RWPE2 (cell line): ENCODE data around the gene IFNK.

ENCODE experiments used
- ATAC-seq: fragments of 200-7000 bp; cut with Tn5 transposase; 3 replicates; pipeline ENCODE4 v1.9.1; 2021; ENCODE audit warnings: low read depth
- DNase-seq: peaks from one replicate; pipeline ENCODE4 v3.0.0-alpha.2; 2020; ENCODE audit warnings: low spot score
- H3K27ac ChIP-seq: fragments of 450-650 bp; 2 replicates; pipeline ENCODE4 v1.5.1; 2017; ENCODE audit warnings: mild to moderate bottlenecking; ENCODE audit not compliant: poor library complexity, severe bottlenecking
- H3K27me3 ChIP-seq: fragments of 250-450 bp; sonication (Bioruptor Pico); 2 replicates; pipeline ENCODE4 v1.5.1; 2021; ENCODE audit warnings: mild to moderate bottlenecking, moderate library complexity; ENCODE audit not compliant: insufficient read depth, poor library complexity, severe bottlenecking
- H3K36me3 ChIP-seq: fragments of 250-450 bp; sonication (Bioruptor Pico); 2 replicates; pipeline ENCODE4 v1.5.1; 2020; ENCODE audit warnings: low read depth, mild to moderate bottlenecking, moderate library complexity
- H3K4me1 ChIP-seq: fragments of 250-450 bp; sonication (Bioruptor Pico); 2 replicates; pipeline ENCODE4 v1.5.1; 2021; ENCODE audit warnings: mild to moderate bottlenecking, moderate library complexity; ENCODE audit not compliant: insufficient read depth, poor library complexity, severe bottlenecking
- H3K4me3 ChIP-seq: fragments of 250-450 bp; sonication (Bioruptor Pico); 2 replicates; pipeline ENCODE4 v1.5.1; 2021; ENCODE audit warnings: mild to moderate bottlenecking, moderate library complexity; ENCODE audit not compliant: severe bottlenecking
- H3K9me3 ChIP-seq: fragments of 250-450 bp; sonication (Bioruptor Pico); 2 replicates; pipeline ENCODE4 v1.5.1; 2021; ENCODE audit warnings: mild to moderate bottlenecking, moderate library complexity; ENCODE audit not compliant: severe bottlenecking
- CTCF ChIP-seq: fragments of 450-650 bp; IDR thresholded peaks from one replicate; pipeline ENCODE4 v1.5.1; 2017; ENCODE audit warnings: mild to moderate bottlenecking, moderate library complexity; ENCODE audit not compliant: poor library complexity, severe bottlenecking

Gene IFNK

GRCh38 chr9:27537756-27538155 is 13.7 kb downstream of the IFNK start:
- Histone ChIP-seq H3K36me3 (no peaks in the 10 kb centered on the region), H3K4me1 (peaks cover 34% of the 10 kb centered on the region)
- no peak for ATAC-seq

GRCh38 chr9:27538647-27539046 is 14.6 kb downstream of the IFNK start:
- no peak for TF ChIP-seq CTCF
- H3K27ac ChIP-seq: peak overlapping the region; percentile 69
- no peaks in the 10 kb centered on the region for H3K36me3 ChIP-seq
- no peak overlapping the region for H3K4me3 ChIP-seq
- H3K9me3 ChIP-seq: no peaks in the 10 kb centered on the region
- no peaks in the 10 kb centered on the region for H3K27me3 ChIP-seq
- ATAC-seq (no peak), DNase-seq (no peak)
- H3K4me1 ChIP-seq: peaks cover 32% of the 10 kb centered on the region

More at GRCh38 chr9:27537756-27538155, 13.7 kb downstream of the IFNK start:
- no peak overlapping the region for H3K4me3 ChIP-seq
- no peak for TF ChIP-seq CTCF
- no peaks in the 10 kb centered on the region for H3K9me3 ChIP-seq
- no peaks in the 10 kb centered on the region for H3K27me3 ChIP-seq
- H3K27ac ChIP-seq: no peak overlapping the region
- no peak for DNase-seq

GRCh38 chr9:27539479-27540441 is 15.7 kb downstream of the IFNK start:
- Histone ChIP-seq H3K27me3 (no peaks in the 10 kb centered on the region), H3K4me3 (no peak overlapping the region), H3K36me3 (0 out of 2 replicates have a peak, but pooled peaks cover 6% of the 10 kb centered on the region), H3K27ac (peak overlapping the region; percentile 69), H3K4me1 (peaks cover 32% of the 10 kb centered on the region), H3K9me3 (no peaks in the 10 kb centered on the region)
- DNase-seq (no peak), ATAC-seq (peak; percentile 77)
- TF ChIP-seq CTCF: no peak

GRCh38 chr9:27540502-27540901 is 16.4 kb downstream of the IFNK start:
- ATAC-seq (0 out of 3 replicates have a peak, but pooled peaks have one; percentile 20), DNase-seq (no peak)
- no peaks in the 10 kb centered on the region for H3K27me3 ChIP-seq
- peaks cover 32% of the 10 kb centered on the region for H3K4me1 ChIP-seq
- no peak overlapping the region for H3K4me3 ChIP-seq
- 0 out of 2 replicates have a peak, but pooled peaks cover 8% of the 10 kb centered on the region for H3K36me3 ChIP-seq
- H3K9me3 ChIP-seq: no peaks in the 10 kb centered on the region
- TF ChIP-seq CTCF: no peak
- H3K27ac ChIP-seq: peak overlapping the region; percentile 69

GRCh38 chr9:27541740-27542139 is 17.6 kb downstream of the IFNK start:
- Histone ChIP-seq H3K4me1 (peaks cover 32% of the 10 kb centered on the region), H3K27me3 (no peaks in the 10 kb centered on the region), H3K36me3 (peaks cover 14% of the 10 kb centered on the region), H3K4me3 (no peak overlapping the region), H3K9me3 (no peaks in the 10 kb centered on the region), H3K27ac (no peak overlapping the region)
- DNase-seq (no peak), ATAC-seq (no peak)
- TF ChIP-seq CTCF: no peak
